ENCODE data around the gene IQSEC1.

Gene IQSEC1

GRCh38 chr3:13114811-13115575 is 41.8 kb upstream of the IQSEC1 start:
- no peaks in the 10 kb centered on the region for H3K36me3 ChIP-seq (ENCODE audit: control insufficient read depth, insufficient read depth, low read length)
- H3K27me3 ChIP-seq (replicated peaks; ENCODE audit: control insufficient read depth, insufficient read depth, low read length, poor library complexity, severe bottlenecking) = no peaks in the 10 kb centered on the region
- no peaks in the 10 kb centered on the region for H3K9me3 ChIP-seq (ENCODE audit: control insufficient read depth, low read length)
- no peak overlapping the region for H3K27ac ChIP-seq (ENCODE audit: insufficient read depth, low read length, poor library complexity, severe bottlenecking)
- no peaks in the 10 kb centered on the region for H3K4me1 ChIP-seq (ENCODE audit: control insufficient read depth, insufficient read depth, low read length, poor library complexity, severe bottlenecking)
- DNase-seq = no peak
- no peak overlapping the region for H3K4me3 ChIP-seq (ENCODE audit: insufficient read depth, low read depth, low read length, poor library complexity, severe bottlenecking)

GRCh38 chr3:13113346-13114330 is 40.4 kb upstream of the IQSEC1 start:
- Histone ChIP-seq H3K27me3 (replicated peaks; ENCODE audit: control insufficient read depth, insufficient read depth, low read length, poor library complexity, severe bottlenecking) (no peaks in the 10 kb centered on the region), H3K4me3 (ENCODE audit: insufficient read depth, low read depth, low read length, poor library complexity, severe bottlenecking) (no peak overlapping the region), H3K36me3 (ENCODE audit: control insufficient read depth, insufficient read depth, low read length) (no peaks in the 10 kb centered on the region), H3K9me3 (ENCODE audit: control insufficient read depth, low read length) (no peaks in the 10 kb centered on the region), H3K4me1 (ENCODE audit: control insufficient read depth, insufficient read depth, low read length, poor library complexity, severe bottlenecking) (no peaks in the 10 kb centered on the region), H3K27ac (ENCODE audit: insufficient read depth, low read length, poor library complexity, severe bottlenecking) (no peak overlapping the region)
- DNase-seq = no peak

GRCh38 chr3:13112521-13113345 is 39.5 kb upstream of the IQSEC1 start:
- Histone ChIP-seq H3K36me3 (ENCODE audit: control insufficient read depth, insufficient read depth, low read length) (no peaks in the 10 kb centered on the region), H3K27me3 (replicated peaks; ENCODE audit: control insufficient read depth, insufficient read depth, low read length, poor library complexity, severe bottlenecking) (no peaks in the 10 kb centered on the region), H3K27ac (ENCODE audit: insufficient read depth, low read length, poor library complexity, severe bottlenecking) (no peak overlapping the region), H3K9me3 (ENCODE audit: control insufficient read depth, low read length) (no peaks in the 10 kb centered on the region), H3K4me3 (ENCODE audit: insufficient read depth, low read depth, low read length, poor library complexity, severe bottlenecking) (no peak overlapping the region), H3K4me1 (ENCODE audit: control insufficient read depth, insufficient read depth, low read length, poor library complexity, severe bottlenecking) (no peaks in the 10 kb centered on the region)
- DNase-seq = no peak

- Histone ChIP-seq H3K4me1 (ENCODE audit: control insufficient read depth, insufficient read depth, low read length, poor library complexity, severe bottlenecking) (no peaks in the 10 kb centered on the region), H3K27me3 (replicated peaks; ENCODE audit: control insufficient read depth, insufficient read depth, low read length, poor library complexity, severe bottlenecking) (no peaks in the 10 kb centered on the region), H3K36me3 (ENCODE audit: control insufficient read depth, insufficient read depth, low read length) (no peaks in the 10 kb centered on the region), H3K4me3 (ENCODE audit: insufficient read depth, low read depth, low read length, poor library complexity, severe bottlenecking) (no peak overlapping the region), H3K9me3 (ENCODE audit: control insufficient read depth, low read length) (no peaks in the 10 kb centered on the region), H3K27ac (ENCODE audit: insufficient read depth, low read length, poor library complexity, severe bottlenecking) (no peak overlapping the region)
- DNase-seq = no peak
Measured at GRCh38 chr3:13111873-13112520, 38.8 kb upstream of the IQSEC1 start.

GRCh38 chr3:13111173-13111872 is 38.1 kb upstream of the IQSEC1 start:
- Histone ChIP-seq H3K27ac (ENCODE audit: insufficient read depth, low read length, poor library complexity, severe bottlenecking) (no peak overlapping the region), H3K36me3 (ENCODE audit: control insufficient read depth, insufficient read depth, low read length) (no peaks in the 10 kb centered on the region), H3K4me3 (ENCODE audit: insufficient read depth, low read depth, low read length, poor library complexity, severe bottlenecking) (no peak overlapping the region), H3K4me1 (ENCODE audit: control insufficient read depth, insufficient read depth, low read length, poor library complexity, severe bottlenecking) (no peaks in the 10 kb centered on the region), H3K9me3 (ENCODE audit: control insufficient read depth, low read length) (no peaks in the 10 kb centered on the region), H3K27me3 (replicated peaks; ENCODE audit: control insufficient read depth, insufficient read depth, low read length, poor library complexity, severe bottlenecking) (no peaks in the 10 kb centered on the region)
- no peak for DNase-seq

- Histone ChIP-seq H3K27me3 (replicated peaks; ENCODE audit: control insufficient read depth, insufficient read depth, low read length, poor library complexity, severe bottlenecking) (no peaks in the 10 kb centered on the region), H3K9me3 (ENCODE audit: control insufficient read depth, low read length) (no peaks in the 10 kb centered on the region), H3K27ac (ENCODE audit: insufficient read depth, low read length, poor library complexity, severe bottlenecking) (no peak overlapping the region), H3K4me1 (ENCODE audit: control insufficient read depth, insufficient read depth, low read length, poor library complexity, severe bottlenecking) (no peaks in the 10 kb centered on the region), H3K36me3 (ENCODE audit: control insufficient read depth, insufficient read depth, low read length) (no peaks in the 10 kb centered on the region), H3K4me3 (ENCODE audit: insufficient read depth, low read depth, low read length, poor library complexity, severe bottlenecking) (no peak overlapping the region)
- DNase-seq = peak in 2 of 3 donors; percentile 5 to 21
Measured at GRCh38 chr3:13110678-13111116, 37.5 kb upstream of the IQSEC1 start.

GRCh38 chr3:13109516-13109915 is 36.3 kb upstream of the IQSEC1 start:
- Histone ChIP-seq H3K4me3 (ENCODE audit: insufficient read depth, low read depth, low read length, poor library complexity, severe bottlenecking) (no peak overlapping the region), H3K4me1 (ENCODE audit: control insufficient read depth, insufficient read depth, low read length, poor library complexity, severe bottlenecking) (no peaks in the 10 kb centered on the region), H3K27ac (ENCODE audit: insufficient read depth, low read length, poor library complexity, severe bottlenecking) (no peak overlapping the region), H3K9me3 (ENCODE audit: control insufficient read depth, low read length) (no peaks in the 10 kb centered on the region), H3K36me3 (ENCODE audit: control insufficient read depth, insufficient read depth, low read length) (no peaks in the 10 kb centered on the region), H3K27me3 (replicated peaks; ENCODE audit: control insufficient read depth, insufficient read depth, low read length, poor library complexity, severe bottlenecking) (no peaks in the 10 kb centered on the region)
- DNase-seq = no peak

- Histone ChIP-seq H3K27ac (ENCODE audit: insufficient read depth, low read length, poor library complexity, severe bottlenecking) (no peak overlapping the region), H3K9me3 (ENCODE audit: control insufficient read depth, low read length) (no peaks in the 10 kb centered on the region), H3K36me3 (ENCODE audit: control insufficient read depth, insufficient read depth, low read length) (no peaks in the 10 kb centered on the region), H3K27me3 (replicated peaks; ENCODE audit: control insufficient read depth, insufficient read depth, low read length, poor library complexity, severe bottlenecking) (no peaks in the 10 kb centered on the region), H3K4me3 (ENCODE audit: insufficient read depth, low read depth, low read length, poor library complexity, severe bottlenecking) (no peak overlapping the region), H3K4me1 (ENCODE audit: control insufficient read depth, insufficient read depth, low read length, poor library complexity, severe bottlenecking) (no peaks in the 10 kb centered on the region)
- DNase-seq = no peak
Measured at GRCh38 chr3:13108861-13109260, 35.6 kb upstream of the IQSEC1 start.

- no peaks in the 10 kb centered on the region for H3K9me3 ChIP-seq (ENCODE audit: control insufficient read depth, low read length)
- H3K4me3 ChIP-seq (ENCODE audit: insufficient read depth, low read depth, low read length, poor library complexity, severe bottlenecking) = no peak overlapping the region
- H3K27me3 ChIP-seq (replicated peaks; ENCODE audit: control insufficient read depth, insufficient read depth, low read length, poor library complexity, severe bottlenecking) = no peaks in the 10 kb centered on the region
- no peaks in the 10 kb centered on the region for H3K4me1 ChIP-seq (ENCODE audit: control insufficient read depth, insufficient read depth, low read length, poor library complexity, severe bottlenecking)
- no peak for DNase-seq
- no peak overlapping the region for H3K27ac ChIP-seq (ENCODE audit: insufficient read depth, low read length, poor library complexity, severe bottlenecking)
- H3K36me3 ChIP-seq (ENCODE audit: control insufficient read depth, insufficient read depth, low read length) = no peaks in the 10 kb centered on the region
Measured at GRCh38 chr3:13107661-13108060, 34.4 kb upstream of the IQSEC1 start.
